Erythroblast (primary cell): Measurements from ENCODE around the gene RIC1.

ENCODE experiments used
- GATA1 ChIP-seq: IDR thresholded peaks from 2 replicates; pipeline ENCODE4 v1.6.1; 2011; ENCODE audit warnings: low read depth, mild to moderate bottlenecking, control low read depth, low read length, moderate library complexity
- POLR2A ChIP-seq: IDR thresholded peaks from 2 replicates; pipeline ENCODE4 v1.6.1; 2011; ENCODE audit warnings: mild to moderate bottlenecking, low read length

- TF ChIP-seq POLR2A, result no peak
- TF ChIP-seq GATA1, result no peak
These were observed 133.5 kb downstream of the RIC1 start for GRCh38 chr9:5762421-5762820.
